ENCODE data around the gene RSPO3.
"Not testable (repeated sequence)": the region's sequence is repeated elsewhere in the genome, so short reads cannot be mapped to it uniquely, and the experiment has no call there.

The RSPO3 gene

GRCh38 chr6:127216810-127217789, 98.6 kb downstream of the RSPO3 start:
- Mint-ChIP-seq H3K27me3 (ENCODE audit: low read depth) (peaks cover 7% of the 10 kb centered on the region), H3K4me3 (no peak overlapping the region), H3K27ac (no peak overlapping the region), H3K4me1 (ENCODE audit: low read depth) (peaks cover 2% of the 10 kb centered on the region), H3K9me3 (no peaks in the 10 kb centered on the region), H3K36me3 (ENCODE audit: low read depth) (no peaks in the 10 kb centered on the region)

- Mint-ChIP-seq H3K4me3 (no peak overlapping the region), H3K27ac (no peak overlapping the region), H3K4me1 (ENCODE audit: low read depth) (peaks cover 2% of the 10 kb centered on the region), H3K36me3 (ENCODE audit: low read depth) (no peaks in the 10 kb centered on the region), H3K9me3 (no peaks in the 10 kb centered on the region), H3K27me3 (ENCODE audit: low read depth) (peaks cover 7% of the 10 kb centered on the region)
Measured at GRCh38 chr6:127219869-127220268, 101.4 kb downstream of the RSPO3 start.

GRCh38 chr6:127221201-127221600, 102.7 kb downstream of the RSPO3 start:
- Mint-ChIP-seq H3K9me3 (no peaks in the 10 kb centered on the region), H3K27me3 (ENCODE audit: low read depth) (peaks cover 6% of the 10 kb centered on the region), H3K27ac (no peak overlapping the region), H3K4me3 (no peak overlapping the region), H3K4me1 (ENCODE audit: low read depth) (peaks cover 2% of the 10 kb centered on the region), H3K36me3 (ENCODE audit: low read depth) (no peaks in the 10 kb centered on the region)

GRCh38 chr6:127222418-127222817, 103.9 kb downstream of the RSPO3 start:
- Mint-ChIP-seq H3K36me3 (ENCODE audit: low read depth) (no peaks in the 10 kb centered on the region), H3K9me3 (no peaks in the 10 kb centered on the region), H3K4me3 (no peak overlapping the region), H3K27me3 (ENCODE audit: low read depth) (no peaks in the 10 kb centered on the region), H3K4me1 (ENCODE audit: low read depth) (no peaks in the 10 kb centered on the region), H3K27ac (no peak overlapping the region)

- H3K36me3 Mint-ChIP-seq (ENCODE audit: low read depth) = no peaks in the 10 kb centered on the region
- H3K27me3 Mint-ChIP-seq (ENCODE audit: low read depth) = no peaks in the 10 kb centered on the region
- no peak overlapping the region for H3K4me3 Mint-ChIP-seq
- no peaks in the 10 kb centered on the region for H3K4me1 Mint-ChIP-seq (ENCODE audit: low read depth)
- H3K27ac Mint-ChIP-seq = no peak overlapping the region
- no peaks in the 10 kb centered on the region for H3K9me3 Mint-ChIP-seq
Measured at GRCh38 chr6:127225497-127225896, 107.0 kb downstream of the RSPO3 start.

- H3K9me3 Mint-ChIP-seq; H3K4me1 Mint-ChIP-seq (ENCODE audit: low read depth); H3K36me3 Mint-ChIP-seq (ENCODE audit: low read depth); H3K27me3 Mint-ChIP-seq (ENCODE audit: low read depth); H3K27ac Mint-ChIP-seq; H3K4me3 Mint-ChIP-seq: not testable (repeated sequence)
Measured at GRCh38 chr6:127233819-127234218, 115.3 kb downstream of the RSPO3 start.

- Mint-ChIP-seq H3K4me3 (no peak overlapping the region), H3K27me3 (ENCODE audit: low read depth) (peaks cover 4% of the 10 kb centered on the region), H3K27ac (no peak overlapping the region), H3K4me1 (ENCODE audit: low read depth) (no peaks in the 10 kb centered on the region), H3K9me3 (no peaks in the 10 kb centered on the region), H3K36me3 (ENCODE audit: low read depth) (no peaks in the 10 kb centered on the region)
Measured at GRCh38 chr6:127243501-127243900, 125.0 kb downstream of the RSPO3 start.

Measured in T-helper 1 cell treated with Interleukin-12 subunit alpha and Interleukin-12 subunit beta and Interleukin-4 antibody, amounts not matched to agents 30 μg/mL and 1 μg/mL, for 36 hours (primary cell).